Spleen (tissue), 11 donors: Measurements from ENCODE around the gene ZSCAN22. TPM values are rescaled to one million over a fixed set of nuclear protein-coding genes. Genes with fewer than 3 reads are reported as not detected.

Experiments used
- DNase-seq: peaks from one replicate; pipeline ENCODE4 v3.0.0-alpha.2; 2020
- H3K27ac ChIP-seq, 8 donors: fragments of 200-600 bp; sonication (generic) in 7 of 8; 1 replicate in 4 of 8; 2 replicates in 4 of 8; pipeline versions ENCODE4 v1.5.0 to v1.8.0; 2016 to 2021; ENCODE audit warnings: inconsistent platforms in 4 of 8, mild to moderate bottlenecking in 4 of 8, moderate library complexity in 1 of 8
- H3K27me3 ChIP-seq, 7 donors: fragments of 200-600 bp; sonication (generic) in 6 of 7; replicated peaks in 1 of 7; 1 replicate in 4 of 7; 2 replicates in 3 of 7; pipeline versions ENCODE4 v1.5.0 to v1.8.0; 2016 to 2021; ENCODE audit warnings: inconsistent platforms in 3 of 7, mild to moderate bottlenecking in 1 of 7
- H3K36me3 ChIP-seq, 6 donors: fragments of 200-600 bp; sonication (generic) in 5 of 6; 1 replicate in 4 of 6; 2 replicates in 2 of 6; pipeline versions ENCODE4 v1.5.0 to v1.8.0; 2016 to 2021; ENCODE audit warnings: inconsistent platforms in 2 of 6
- H3K4me1 ChIP-seq, 6 donors: fragments of 200-600 bp; sonication (generic) in 5 of 6; 1 replicate in 3 of 6; 2 replicates in 3 of 6; pipeline versions ENCODE4 v1.5.0 to v1.8.0; 2016 to 2021; ENCODE audit warnings: inconsistent platforms in 3 of 6
- H3K4me3 ChIP-seq, 8 donors: fragments of 200-600 bp; sonication (generic) in 7 of 8; 1 replicate in 4 of 8; 2 replicates in 4 of 8; pipeline versions ENCODE4 v1.5.0 to v1.8.0; 2016 to 2021; ENCODE audit warnings: inconsistent platforms in 4 of 8, mild to moderate bottlenecking in 4 of 8, moderate library complexity in 2 of 8
- H3K9me3 ChIP-seq, 8 donors: fragments of 200-600 bp; sonication (generic) in 7 of 8; 1 replicate in 4 of 8; 2 replicates in 4 of 8; pipeline versions ENCODE4 v1.5.0 to v1.8.0; 2016 to 2021; ENCODE audit warnings: inconsistent platforms in 4 of 8
- CTCF ChIP-seq, 11 experiments: fragments of 200-600 bp in 7 of 11; fragments of 450-650 bp in 4 of 11; sonication (generic) in 4 of 11; IDR thresholded peaks in 8 of 11; conservative IDR thresholded peaks in 3 of 11; 1 replicate in 7 of 11; 2 replicates in 4 of 11; pipeline versions ENCODE4 v1.4.0 to v1.8.0; 2016 to 2021; ENCODE audit warnings: antibody characterized with exemption in 11 of 11, inconsistent platforms in 4 of 11, mild to moderate bottlenecking in 1 of 11
- POLR2A ChIP-seq, 3 donors: fragments of 450-650 bp; IDR thresholded peaks; one replicate each; pipeline ENCODE4 v1.5.1; 2017; ENCODE audit warnings: antibody characterized with exemption in 3 of 3, mild to moderate bottlenecking in 1 of 3
- POLR2AphosphoS5 ChIP-seq, 3 donors: sonication (generic); formaldehyde crosslinking; IDR thresholded peaks; one replicate each; pipeline ENCODE4 v1.5.1; 2017; ENCODE audit warnings: antibody characterized with exemption in 3 of 3
- WGBS, 5 donors: extraction: QIAGEN DNeasy Blood & Tissue Kit in 3 of 5; methylation state at CpG; one replicate each; pipeline versions ENCODE4 v1.1.5 to v1.1.7; 2013 to 2018; 5-methylcytosine and 5-hydroxymethylcytosine counted together
- intact Hi-C: fragments of 100-400 bp; cut with DNase I; formaldehyde crosslinking; loops from one replicate; pipeline ENCODE4 v1.15.0; 2023; ENCODE audit warnings: low total_unique reads
- polyA plus RNA-seq, 3 donors: library from polyadenylated mRNA; stranded (reverse); fragments of 200-250 nt; gene quantifications; one replicate each; pipeline ENCODE4 v1.2.1, GENCODE V29; 2013
- total RNA-seq, 7 donors: library from RNA; depleted of rRNA in 3 of 7; stranded (reverse); fragments of >200 nt in 3 of 7; fragmentation: NEBNext Ultra II Directional in 4 of 7; extraction: Animal tissue kit (Norgen Biotek cat#: 25700) in 4 of 7; gene quantifications; one replicate each; pipeline versions ENCODE4 v1.1.0 to v1.2.1, GENCODE V29; 2016 to 2021
- donor health status: healthy with polysubstance abuse.
- donor health status: DM: no; HTN: no; CAD: no; lungs with moderate emphysema.
- donor health status: DM: no; HTN: no; CAD: no.
- donor health status: Bipolar disorder and iron deficiency.
- donor health status: healthy.
- donor health status: DM: no; HTN: no; CAD: no.
- donor health status: DM: yes; HTN: yes; CAD: no.

ZSCAN22 gene
- total and polyA plus RNA-seq, 10 donors = 0.48 to 3.9 (median 3.0) TPM

- 91 to 99% (median 98%) methylated on average over 4 of the region's 4 CpGs for WGBS, 5 donors
- Histone ChIP-seq H3K27me3 (no peaks in the 10 kb centered on the region), H3K27ac (no peak overlapping the region), H3K36me3 (peaks cover 0 to 62% (median 30%) of the 10 kb centered on the region in 6 donors), H3K4me1 (no peaks in the 10 kb centered on the region), H3K9me3 (peaks cover 0 to 8% (median 0%) of the 10 kb centered on the region in 8 donors), H3K4me3 (no peak overlapping the region)
- intact Hi-C loops = no loop called here
- TF ChIP-seq CTCF (IDR thresholded peaks at IDR 0.05 in 8 of 11, conservative IDR thresholded peaks at IDR 0.05 in 3 of 11) (no peak), POLR2A (IDR thresholded peaks at IDR 0.05) (no peak), POLR2AphosphoS5 (IDR thresholded peaks at IDR 0.05) (no peak)
- no peak for DNase-seq
Measured at GRCh38 chr19:58336820-58337219, 10.0 kb downstream of the ZSCAN22 start.

- H3K27me3 ChIP-seq = no peaks in the 10 kb centered on the region
- H3K4me3 ChIP-seq = no peak overlapping the region
- no peak overlapping the region for H3K27ac ChIP-seq
- intact Hi-C loops = no loop called here
- DNase-seq = no peak
- WGBS, 5 donors = 97 to 99% (median 98%) methylated on average over 10 to 11 of the region's 11 CpGs
- peaks cover 0 to 63% (median 30%) of the 10 kb centered on the region in 6 donors for H3K36me3 ChIP-seq
- TF ChIP-seq POLR2AphosphoS5 (IDR thresholded peaks at IDR 0.05) (no peak), POLR2A (IDR thresholded peaks at IDR 0.05) (no peak), CTCF (IDR thresholded peaks at IDR 0.05 in 8 of 11, conservative IDR thresholded peaks at IDR 0.05 in 3 of 11) (no peak)
- H3K9me3 ChIP-seq = peaks cover 0 to 8% (median 0%) of the 10 kb centered on the region in 8 donors
- H3K4me1 ChIP-seq = no peaks in the 10 kb centered on the region
Measured at GRCh38 chr19:58338336-58338735, 11.5 kb downstream of the ZSCAN22 start.

- H3K27ac ChIP-seq = no peak overlapping the region
- H3K4me3 ChIP-seq = no peak overlapping the region
- no peaks in the 10 kb centered on the region for H3K27me3 ChIP-seq
- 84 to 88% (median 86%) methylated on average over 29 to 30 of the region's 30 CpGs for WGBS, 5 donors
- peaks cover 0 to 8% (median 0%) of the 10 kb centered on the region in 8 donors for H3K9me3 ChIP-seq
- DNase-seq = no peak
- TF ChIP-seq POLR2AphosphoS5 (IDR thresholded peaks at IDR 0.05) (peak in 1 of 3 donors; percentile 44), POLR2A (IDR thresholded peaks at IDR 0.05) (no peak)
- intact Hi-C loops = no loop called here
- no peaks in the 10 kb centered on the region for H3K4me1 ChIP-seq
- peaks cover 0 to 63% (median 30%) of the 10 kb centered on the region in 6 donors for H3K36me3 ChIP-seq
Measured at GRCh38 chr19:58338825-58339558, 12.2 kb downstream of the ZSCAN22 start.

GRCh38 chr19:58345558-58345957 is 18.8 kb downstream of the ZSCAN22 start:
- peaks cover 0 to 47% (median 32%) of the 10 kb centered on the region in 6 donors for H3K4me1 ChIP-seq
- intact Hi-C loops = no loop called here
- peaks cover 0 to 39% (median 2%) of the 10 kb centered on the region in 7 donors for H3K27me3 ChIP-seq
- no peaks in the 10 kb centered on the region for H3K9me3 ChIP-seq
- WGBS, 5 donors = 76 to 89% (median 80%) methylated on average over 5 of the region's 5 CpGs
- no peak overlapping the region for H3K4me3 ChIP-seq
- no peak overlapping the region for H3K27ac ChIP-seq
- no peak for DNase-seq
- peaks cover 0 to 15% (median 0%) of the 10 kb centered on the region in 6 donors for H3K36me3 ChIP-seq
- TF ChIP-seq POLR2A (IDR thresholded peaks at IDR 0.05) (no peak), CTCF (IDR thresholded peaks at IDR 0.05 in 8 of 11, conservative IDR thresholded peaks at IDR 0.05 in 3 of 11) (no peak), POLR2AphosphoS5 (IDR thresholded peaks at IDR 0.05) (no peak)
